Panc1 (cell line): ENCODE results near the gene CSF2RB. TPM values are rescaled to one million over a fixed set of nuclear protein-coding genes. Genes with fewer than 3 reads are reported as not detected.

Experiments used
- ATAC-seq: fragments of 200-7000 bp; cut with Tn5 transposase; 2 replicates; pipeline ENCODE4 v1.9.1; 2020; ENCODE audit warnings: mild to moderate bottlenecking, moderate library complexity
- BruUV-seq: library from RNA; stranded (reverse); fragments of 400-500 nt; replicated peaks from 2 replicates; lab custom pipeline; 2021; lab: Mats Ljungman, UMichigan
- CTCF ChIA-PET: fragments of 300-600 bp; sonication (Branson Sonifier 250); formaldehyde crosslinking; loops from one replicate; lab custom pipeline; 2022; ENCODE audit warnings: antibody characterized with exemption; lab: Charles Lee
- POLR2A ChIA-PET: fragments of 300-600 bp; sonication (Branson Sonifier 250); formaldehyde crosslinking; loops from one replicate; lab custom pipeline; 2022; ENCODE audit warnings: antibody characterized with exemption; lab: Charles Lee
- DNase-seq: peaks from one replicate; pipeline ENCODE4 v3.0.0-alpha.2; 2010; ENCODE audit warnings: low read depth, low spot score
- H3K27ac ChIP-seq: 2 replicates; pipeline ENCODE4 v1.5.1; 2011; ENCODE audit warnings: mild to moderate bottlenecking, low read length, inconsistent platforms
- H3K27me3 ChIP-seq: fragments of 200-500 bp; sonication (Bioruptor generic); 2 replicates; pipeline ENCODE4 v1.6.0; 2014; ENCODE audit warnings: low read length, inconsistent platforms; ENCODE audit not compliant: control insufficient read depth, insufficient read depth
- H3K36me3 ChIP-seq: fragments of 200-500 bp; sonication (Bioruptor generic); 2 replicates; pipeline ENCODE4 v1.5.1; 2014; ENCODE audit warnings: inconsistent platforms, mild to moderate bottlenecking, low read length, moderate library complexity; ENCODE audit not compliant: control insufficient read depth, insufficient read depth
- H3K4me1 ChIP-seq: 2 replicates; pipeline ENCODE4 v1.5.1; 2011; ENCODE audit warnings: inconsistent platforms, mild to moderate bottlenecking, low read length, moderate library complexity; ENCODE audit not compliant: control insufficient read depth, insufficient read depth
- H3K4me3 ChIP-seq, 2 experiments: 2 replicates each; pipeline ENCODE4 v1.5.1; 2011 to 2012; ENCODE audit warnings: low read depth in 2 of 2, low read length in 2 of 2, mild to moderate bottlenecking in 2 of 2, inconsistent platforms in 1 of 2, moderate library complexity in 1 of 2
- H3K9me3 ChIP-seq: fragments of 200-500 bp; sonication (Bioruptor generic); 2 replicates; pipeline ENCODE4 v1.5.1; 2014; ENCODE audit warnings: low read depth, mild to moderate bottlenecking, inconsistent platforms, low read length, moderate library complexity; ENCODE audit not compliant: control insufficient read depth, insufficient read depth
- CTCF ChIP-seq: fragments of 450-650 bp; IDR thresholded peaks from 2 replicates; pipeline ENCODE4 v1.5.1; 2017; ENCODE audit warnings: mild to moderate bottlenecking
- POLR2AphosphoS5 ChIP-seq: IDR thresholded peaks from 2 replicates; pipeline ENCODE4 v1.6.1; 2012; ENCODE audit warnings: mild to moderate bottlenecking, low read depth, low read length, moderate library complexity
- REST ChIP-seq, 2 experiments: IDR thresholded peaks; 2 replicates each; pipeline ENCODE4 v1.6.1; 2011 to 2012; ENCODE audit warnings: low read depth in 2 of 2, control low read depth in 1 of 2, low read length in 1 of 2, mild to moderate bottlenecking in 1 of 2, moderate library complexity in 1 of 2; ENCODE audit not compliant: insufficient read depth in 1 of 2
- SIN3A ChIP-seq: IDR thresholded peaks from 2 replicates; pipeline ENCODE4 v1.6.1; 2012; ENCODE audit warnings: low read depth, mild to moderate bottlenecking, low read length, moderate library complexity, borderline replicate concordance; ENCODE audit not compliant: insufficient read depth
- TCF7L2 ChIP-seq: IDR thresholded peaks from 2 replicates; pipeline ENCODE4 v1.6.1; 2011; ENCODE audit warnings: mild to moderate bottlenecking, low read depth, low read length, inconsistent platforms
- in situ Hi-C: cut with HindIII; loops from 2 replicates; pipeline ENCODE4 v1.10.0; 2016; ENCODE audit warnings: low sequenced_read_pairs, low pct_unique_long_range_greater_than_20kb
- intact Hi-C: fragments of 100-400 bp; cut with micrococcal nuclease; formaldehyde crosslinking; loops from one replicate; pipeline ENCODE4 v1.10.0; 2022; ENCODE audit not compliant: unreplicated experiment
- total RNA-seq: library from RNA; stranded (reverse); gene quantifications from one replicate; pipeline ENCODE4 v1.2.1, GENCODE V29; 2021; ENCODE audit not compliant: unreplicated experiment

The CSF2RB gene
- total RNA-seq, 1 experiment from 2014 or later = not detected

GRCh38 chr22:36874736-36875135, 38.7 kb upstream of the CSF2RB start:
- no peaks in the 10 kb centered on the region for H3K4me1 ChIP-seq
- no peak for DNase-seq
- POLR2A ChIA-PET = no interaction called here
- ATAC-seq = no peak
- TF ChIP-seq REST (IDR thresholded peaks at IDR 0.05; ENCODE audit: insufficient read depth in 1 of 2, low read depth in 2 of 2, low read length in 1 of 2) (no peak), TCF7L2 (no peak), CTCF (no peak), POLR2AphosphoS5 (no peak), SIN3A (no peak)
- no peaks in the 10 kb centered on the region for H3K36me3 ChIP-seq
- BruUV-seq = no TSS peak
- no peak overlapping the region for H3K4me3 ChIP-seq
- in situ Hi-C loops (no loop called here), intact Hi-C loops (no loop called here)
- CTCF ChIA-PET = no interaction called here
- H3K27me3 ChIP-seq = no peaks in the 10 kb centered on the region
- no peaks in the 10 kb centered on the region for H3K9me3 ChIP-seq
- H3K27ac ChIP-seq = no peak overlapping the region

- no TSS peak for BruUV-seq
- Histone ChIP-seq H3K36me3 (no peaks in the 10 kb centered on the region), H3K27ac (no peak overlapping the region), H3K27me3 (no peaks in the 10 kb centered on the region), H3K9me3 (no peaks in the 10 kb centered on the region), H3K4me3 (no peak overlapping the region), H3K4me1 (no peaks in the 10 kb centered on the region)
- TF ChIP-seq REST (IDR thresholded peaks at IDR 0.05; ENCODE audit: insufficient read depth in 1 of 2, low read depth in 2 of 2, low read length in 1 of 2) (no peak), CTCF (no peak), TCF7L2 (no peak), POLR2AphosphoS5 (no peak), SIN3A (no peak)
- DNase-seq (no peak), ATAC-seq (no peak)
- in situ Hi-C loops (no loop called here), intact Hi-C loops (no loop called here)
- CTCF ChIA-PET = no interaction called here
- POLR2A ChIA-PET = no interaction called here
Observed at GRCh38 chr22:36875741-36876140, 37.7 kb upstream of the CSF2RB start.
